IPS DF 6.9 (cell line): ENCODE results near the gene CYTH3.
"Not testable (repeated sequence)": the region's sequence is repeated elsewhere in the genome, so short reads cannot be mapped to it uniquely, and the experiment has no call there.

ENCODE experiments used
- DNase-seq: peaks from one replicate; pipeline ENCODE4 v3.0.0-alpha.2; 2013; ENCODE audit warnings: low read depth, low spot score
- H3K27ac ChIP-seq: one replicate; pipeline ENCODE4 v1.5.1; 2013; ENCODE audit warnings: low read length, control low read depth
- H3K27me3 ChIP-seq: 2 replicates; pipeline ENCODE4 v1.6.1; 2013; ENCODE audit warnings: mild to moderate bottlenecking, low read length; ENCODE audit not compliant: control insufficient read depth, insufficient read depth
- H3K36me3 ChIP-seq: 2 replicates; pipeline ENCODE4 v1.6.1; 2013; ENCODE audit warnings: low read length; ENCODE audit not compliant: control insufficient read depth, insufficient read depth
- H3K4me1 ChIP-seq: 2 replicates; pipeline ENCODE4 v1.6.1; 2013; ENCODE audit warnings: low read length; ENCODE audit not compliant: control insufficient read depth, insufficient read depth
- H3K4me3 ChIP-seq: 2 replicates; pipeline ENCODE4 v1.5.1; 2013; ENCODE audit warnings: mild to moderate bottlenecking, low read length
- H3K9me3 ChIP-seq: 2 replicates; pipeline ENCODE4 v1.6.1; 2013; ENCODE audit warnings: low read length, inconsistent platforms; ENCODE audit not compliant: control insufficient read depth, insufficient read depth
- WGBS: extraction: QIAGEN DNeasy Blood & Tissue Kit; methylation state at CpG from one replicate; pipeline ENCODE4 v1.1.7; 2013; ENCODE audit warnings: mixed read lengths, missing lambda C conversion rate; ENCODE audit not compliant: insufficient read length, insufficient coverage; 5-methylcytosine and 5-hydroxymethylcytosine counted together

CYTH3 gene

DNA sequence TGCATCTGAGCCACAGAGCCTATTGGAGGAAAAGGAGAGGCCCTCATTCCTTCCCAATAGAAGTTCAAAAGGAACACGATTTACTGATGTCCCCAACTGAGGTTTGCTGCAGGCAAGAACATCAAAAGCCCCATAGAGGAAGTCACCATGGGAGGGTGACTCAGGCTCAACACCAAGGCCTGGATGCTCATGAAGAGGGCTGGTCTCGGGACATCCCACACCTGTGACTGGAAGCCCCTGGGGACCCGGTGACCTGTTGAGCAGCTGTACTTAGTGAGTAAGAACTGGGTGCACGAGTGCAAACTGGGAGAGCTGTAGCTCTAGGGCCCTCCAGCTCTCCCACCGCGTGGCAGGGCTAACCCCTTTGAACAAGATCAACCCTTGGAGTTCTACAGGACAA is 38.0 kb downstream of the CYTH3 start:
- H3K36me3 ChIP-seq, result no peaks in the 10 kb centered on the region
- no peak overlapping the region for H3K4me3 ChIP-seq
- no peaks in the 10 kb centered on the region for H3K27me3 ChIP-seq
- WGBS, result no CpG with 5 or more reads among the region's 6 CpGs
- H3K27ac ChIP-seq, result no peak overlapping the region
- H3K9me3 ChIP-seq, result no peaks in the 10 kb centered on the region
- DNase-seq, result no peak
- H3K4me1 ChIP-seq, result no peaks in the 10 kb centered on the region

DNA sequence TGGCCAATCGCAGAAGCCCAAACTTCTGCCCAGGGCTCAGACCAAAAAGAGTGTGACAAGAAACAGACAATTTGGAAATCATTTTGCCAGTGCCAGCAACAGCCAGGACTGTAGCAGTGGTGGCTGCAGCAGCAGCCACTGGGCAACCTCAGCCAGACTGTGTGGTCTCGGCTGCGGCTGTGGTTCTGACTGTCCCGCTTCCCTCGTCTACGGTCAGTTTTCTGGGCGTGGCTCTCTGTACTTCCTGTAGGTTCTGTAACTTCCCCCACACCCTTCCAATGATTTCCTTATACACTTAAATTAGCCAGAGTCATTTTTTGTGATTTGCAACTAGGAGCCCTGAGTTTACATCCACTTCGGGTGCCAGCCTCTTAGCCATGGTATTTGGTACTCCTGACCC is 39.9 kb downstream of the CYTH3 start:
- WGBS, result no CpG with 5 or more reads among the region's 8 CpGs
- H3K4me3 ChIP-seq, result no peak overlapping the region
- H3K36me3 ChIP-seq, result no peaks in the 10 kb centered on the region
- no peak overlapping the region for H3K27ac ChIP-seq
- DNase-seq, result no peak
- H3K27me3 ChIP-seq, result no peaks in the 10 kb centered on the region
- H3K9me3 ChIP-seq, result no peaks in the 10 kb centered on the region
- no peaks in the 10 kb centered on the region for H3K4me1 ChIP-seq

DNA sequence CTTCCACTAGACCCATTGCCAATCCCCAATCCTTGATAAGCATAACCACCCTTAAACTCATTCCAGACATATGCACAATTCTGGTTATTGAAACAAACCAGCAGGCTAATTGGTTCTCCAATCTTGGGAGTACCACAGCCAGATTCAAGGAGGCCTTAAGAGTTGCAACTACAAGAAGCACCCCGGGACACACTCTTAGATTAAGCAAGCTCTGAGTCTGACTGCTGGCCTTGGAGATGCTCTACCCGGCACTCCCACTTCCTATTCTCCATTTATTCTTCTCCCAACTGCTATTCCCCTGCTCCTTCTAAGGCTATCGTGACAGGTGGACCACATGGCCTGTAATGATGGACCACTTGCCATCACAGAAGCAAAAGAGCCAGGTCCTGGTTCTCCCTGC is 40.3 kb downstream of the CYTH3 start:
- Histone ChIP-seq H3K36me3 (no peaks in the 10 kb centered on the region), H3K4me3 (no peak overlapping the region), H3K27ac (no peak overlapping the region), H3K27me3 (no peaks in the 10 kb centered on the region), H3K4me1 (no peaks in the 10 kb centered on the region), H3K9me3 (no peaks in the 10 kb centered on the region)
- no CpG with 5 or more reads among the region's 3 CpGs for WGBS
- no peak for DNase-seq

DNA sequence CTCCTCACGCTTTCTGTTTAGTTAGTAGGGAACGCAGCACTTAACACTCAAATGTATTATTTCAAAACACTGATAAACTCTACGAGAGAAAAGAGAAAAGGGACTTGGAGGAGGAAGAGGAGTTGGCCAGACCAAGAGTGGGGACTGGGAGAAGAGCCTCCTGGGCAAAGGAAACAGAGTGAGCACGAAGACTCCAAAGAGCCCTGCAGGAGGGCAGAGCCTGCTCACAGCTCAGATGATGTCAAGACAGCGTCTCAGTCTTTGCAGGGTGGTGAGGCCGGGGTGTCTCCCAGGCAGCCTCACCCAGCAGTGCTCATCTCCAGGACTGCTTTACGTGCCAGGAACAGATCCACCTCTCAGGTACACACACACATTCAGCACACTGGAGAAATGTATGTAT is 41.2 kb downstream of the CYTH3 start:
- Histone ChIP-seq H3K4me3 (no peak overlapping the region), H3K27ac (no peak overlapping the region), H3K9me3 (no peaks in the 10 kb centered on the region), H3K4me1 (no peaks in the 10 kb centered on the region; the same call in 1 of the 2 replicates), H3K27me3 (no peaks in the 10 kb centered on the region), H3K36me3 (no peaks in the 10 kb centered on the region)
- DNase-seq, result no peak
- no CpG with 5 or more reads among the region's 7 CpGs for WGBS

DNA sequence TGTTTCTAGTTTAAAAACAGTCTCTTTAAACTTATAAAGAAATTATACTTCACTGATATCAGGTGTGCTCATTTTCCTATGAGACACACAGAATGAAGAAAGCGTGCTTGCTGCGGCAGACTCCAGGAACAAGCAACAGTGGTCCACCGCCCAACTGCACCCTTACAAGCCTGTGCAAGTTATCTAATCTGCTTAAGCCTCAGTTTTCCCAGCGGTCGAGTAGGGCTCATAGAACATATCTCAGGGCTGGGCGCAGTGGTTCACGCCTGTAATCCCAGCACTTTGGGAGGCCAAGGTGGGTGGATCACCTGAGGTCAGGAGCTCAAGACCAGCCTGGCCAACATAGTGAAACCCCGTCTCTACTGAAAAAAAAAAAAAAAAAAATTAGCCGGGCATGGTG is 43.1 kb downstream of the CYTH3 start:
- H3K27ac ChIP-seq, DNase-seq, H3K27me3 ChIP-seq, H3K4me1 ChIP-seq, H3K36me3 ChIP-seq, H3K4me3 ChIP-seq, H3K9me3 ChIP-seq: not testable (repeated sequence)
- no CpG with 5 or more reads among the region's 9 CpGs for WGBS

DNA sequence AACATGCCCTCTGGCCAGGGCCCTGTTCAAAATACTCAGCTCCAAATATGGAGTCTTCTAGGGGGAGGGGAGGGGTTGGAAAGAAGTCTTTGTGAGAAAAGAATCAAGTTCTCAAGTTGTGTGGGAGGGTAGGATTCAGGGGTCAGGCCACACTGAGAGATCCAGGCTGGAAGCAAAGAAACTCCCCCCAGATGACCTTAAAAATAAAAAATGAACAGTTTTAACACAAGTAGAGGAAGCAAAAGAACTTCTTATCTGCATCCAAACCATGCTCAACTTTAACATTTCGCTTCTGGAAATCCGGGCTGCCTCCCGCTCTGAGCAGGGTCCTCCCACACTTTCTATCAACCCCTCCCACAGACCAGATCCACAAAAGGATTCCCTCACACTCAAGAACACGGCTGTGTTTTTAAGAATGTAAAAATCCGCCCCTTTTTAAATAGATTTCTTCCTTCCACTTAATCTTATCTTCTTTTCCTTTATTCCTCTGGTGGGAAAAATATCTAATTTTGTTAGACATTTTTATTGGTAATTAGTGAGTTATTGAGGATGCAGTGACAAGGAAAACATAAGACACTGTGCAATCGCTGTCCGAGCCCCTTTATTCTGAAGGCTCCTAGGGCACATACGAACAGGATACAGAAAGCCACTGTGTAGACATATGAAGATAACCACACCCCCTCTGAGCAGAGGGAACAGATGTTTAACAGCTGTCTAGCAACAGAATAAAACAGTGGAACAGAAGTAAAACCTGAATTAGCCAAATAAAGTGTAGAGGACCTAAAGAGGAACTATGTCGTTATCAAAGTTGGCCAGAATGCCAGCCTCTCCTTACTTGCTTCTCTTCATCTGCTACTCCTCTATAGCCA is 43.8 kb downstream of the CYTH3 start:
- no peaks in the 10 kb centered on the region; the same call in 1 of the 2 replicates for H3K4me1 ChIP-seq
- WGBS, result no CpG with 5 or more reads among the region's 9 CpGs
- no peaks in the 10 kb centered on the region for H3K36me3 ChIP-seq
- H3K27me3 ChIP-seq, result no peaks in the 10 kb centered on the region
- DNase-seq, result no peak
- no peak overlapping the region for H3K4me3 ChIP-seq
- no peaks in the 10 kb centered on the region for H3K9me3 ChIP-seq
- H3K27ac ChIP-seq, result no peak overlapping the region

DNA sequence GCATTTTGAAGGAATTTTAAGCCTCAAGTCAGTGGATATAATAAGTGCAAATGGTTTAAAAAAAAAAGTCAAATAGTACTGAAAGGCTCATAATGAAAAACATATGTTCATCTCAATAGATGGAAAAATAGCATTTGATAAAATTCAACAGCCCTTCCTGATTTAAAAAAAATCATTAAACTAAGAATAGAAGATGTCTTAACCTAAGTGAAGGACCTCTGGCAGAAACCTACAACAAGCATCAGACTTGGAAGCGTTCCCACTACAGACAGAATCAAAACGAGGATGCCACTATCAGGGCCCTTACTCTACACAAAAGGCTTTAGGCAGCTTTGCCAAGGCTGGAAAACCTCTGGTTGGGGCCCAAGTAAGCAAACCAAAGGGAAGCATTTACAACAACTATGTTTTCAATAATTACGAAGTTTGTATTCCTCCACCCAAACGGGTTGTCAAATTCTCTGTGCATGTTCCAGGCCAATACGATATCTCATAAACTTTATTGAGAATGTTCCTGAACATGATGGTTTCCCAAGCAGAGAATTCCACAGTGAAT is 45.1 kb downstream of the CYTH3 start:
- Histone ChIP-seq H3K27ac (no peak overlapping the region), H3K27me3 (no peaks in the 10 kb centered on the region), H3K4me1 (no peaks in the 10 kb centered on the region; the same call in 1 of the 2 replicates), H3K4me3 (no peak overlapping the region), H3K9me3 (no peaks in the 10 kb centered on the region), H3K36me3 (no peaks in the 10 kb centered on the region)
- WGBS, result no CpG with 5 or more reads among the region's 5 CpGs
- DNase-seq, result no peak

DNA sequence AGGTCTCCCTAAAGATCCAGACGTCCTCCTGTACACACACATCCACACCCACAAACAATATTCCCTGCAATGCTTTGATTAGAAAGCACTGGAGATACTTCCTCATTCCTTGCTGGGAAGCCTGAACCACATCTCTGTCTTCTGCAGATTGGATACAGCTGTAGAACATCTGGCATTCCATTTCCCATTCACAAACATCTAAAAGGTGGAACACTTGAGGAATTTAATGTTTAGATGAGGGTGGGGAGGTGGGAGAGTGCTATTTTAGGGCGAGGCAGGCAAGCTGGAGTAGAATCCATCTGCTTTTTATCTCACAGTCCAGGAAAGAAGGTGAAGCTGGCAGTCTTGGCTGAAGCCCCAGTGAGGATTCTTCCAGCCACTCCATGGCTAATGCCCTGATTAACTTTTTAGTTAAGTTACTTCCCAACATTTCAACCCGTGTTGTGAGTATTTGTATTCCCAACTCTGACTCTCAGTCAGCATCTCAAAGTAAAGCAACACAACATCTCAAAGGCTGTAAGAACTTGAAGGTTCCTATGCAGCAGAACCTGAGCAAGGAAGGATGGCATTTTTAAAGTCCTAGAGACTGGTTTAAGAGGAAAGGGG is 46.1 kb downstream of the CYTH3 start:
- Histone ChIP-seq H3K27me3 (no peaks in the 10 kb centered on the region), H3K36me3 (no peaks in the 10 kb centered on the region), H3K9me3 (no peaks in the 10 kb centered on the region), H3K4me3 (no peak overlapping the region), H3K4me1 (no peaks in the 10 kb centered on the region; the same call in 1 of the 2 replicates), H3K27ac (no peak overlapping the region)
- no CpG with 5 or more reads among the region's 3 CpGs for WGBS
- no peak for DNase-seq

DNA sequence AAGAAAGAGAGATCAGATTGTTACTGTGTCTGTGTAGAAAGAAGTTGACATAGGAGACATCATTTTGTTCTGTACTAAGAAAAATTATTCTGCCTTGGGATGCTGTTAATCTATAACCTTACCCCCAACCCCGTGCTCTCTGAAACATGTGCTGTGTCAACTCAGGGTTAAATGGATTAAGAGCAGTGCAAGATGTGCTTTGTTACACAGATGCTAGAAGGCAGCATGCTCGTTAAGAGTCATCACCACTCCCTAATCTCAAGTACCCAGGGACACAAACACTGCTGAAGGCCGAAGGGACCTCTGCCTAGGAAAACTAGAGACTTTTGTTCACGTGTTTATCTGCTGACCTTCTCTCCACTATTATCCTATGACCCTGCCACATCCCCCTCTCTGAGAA is 49.0 kb downstream of the CYTH3 start:
- not testable (repeated sequence) for H3K27me3 ChIP-seq, H3K36me3 ChIP-seq, H3K4me1 ChIP-seq, DNase-seq, H3K27ac ChIP-seq, H3K4me3 ChIP-seq, H3K9me3 ChIP-seq
- no CpG with 5 or more reads among the region's 4 CpGs for WGBS

DNA sequence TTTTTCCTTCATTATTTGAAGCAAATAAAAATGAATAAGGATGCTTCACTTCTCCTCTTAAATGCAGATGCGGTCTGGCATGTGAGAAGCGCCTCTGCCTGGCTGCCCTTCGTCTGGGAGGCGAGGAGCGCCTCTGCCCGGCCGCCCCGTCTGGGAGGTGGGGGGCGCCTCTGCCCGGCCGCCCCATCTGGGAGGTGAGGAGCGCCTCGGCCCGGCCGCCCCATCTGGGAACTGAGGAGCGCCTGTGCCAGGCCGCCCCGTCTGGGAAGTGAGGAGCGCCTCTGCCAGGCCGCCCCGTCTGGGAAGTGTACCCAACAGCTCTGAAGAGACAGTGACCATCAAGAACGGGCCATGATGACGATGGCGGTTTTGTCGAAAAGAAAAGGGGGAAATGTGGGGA is 49.4 kb downstream of the CYTH3 start:
- not testable (repeated sequence) for H3K4me1 ChIP-seq, H3K9me3 ChIP-seq, H3K27me3 ChIP-seq, H3K36me3 ChIP-seq, H3K27ac ChIP-seq, H3K4me3 ChIP-seq, DNase-seq
- no CpG with 5 or more reads among the region's 25 CpGs for WGBS
